GM12892 (cell line): ENCODE data around the gene RASGEF1C.
"Not testable (repeated sequence)": the region's sequence is repeated elsewhere in the genome, so short reads cannot be mapped to it uniquely, and the experiment has no call there.

ENCODE experiments used
- DNase-seq: peaks from one replicate; pipeline ENCODE4 v3.0.0; 2011; ENCODE audit not compliant: insufficient read length
- FAIRE-seq: peaks from 2 replicates; lab custom pipeline; 2011; peaks lifted over from hg19 to GRCh38; lab: Jason Lieb, UNC
- POLR2A ChIP-seq: IDR thresholded peaks from 2 replicates; pipeline ENCODE4 v1.6.1; 2011; ENCODE audit warnings: low read depth, low read length, control low read depth
- POLR2AphosphoS5 ChIP-seq: IDR thresholded peaks from 2 replicates; pipeline ENCODE4 v1.6.1; 2011; ENCODE audit warnings: low read depth, low read length, control low read depth
- TAF1 ChIP-seq: IDR thresholded peaks from 2 replicates; pipeline ENCODE4 v1.6.1; 2011; ENCODE audit warnings: low read depth, mild to moderate bottlenecking, control low read depth, low read length, borderline replicate concordance

The RASGEF1C gene

DNA sequence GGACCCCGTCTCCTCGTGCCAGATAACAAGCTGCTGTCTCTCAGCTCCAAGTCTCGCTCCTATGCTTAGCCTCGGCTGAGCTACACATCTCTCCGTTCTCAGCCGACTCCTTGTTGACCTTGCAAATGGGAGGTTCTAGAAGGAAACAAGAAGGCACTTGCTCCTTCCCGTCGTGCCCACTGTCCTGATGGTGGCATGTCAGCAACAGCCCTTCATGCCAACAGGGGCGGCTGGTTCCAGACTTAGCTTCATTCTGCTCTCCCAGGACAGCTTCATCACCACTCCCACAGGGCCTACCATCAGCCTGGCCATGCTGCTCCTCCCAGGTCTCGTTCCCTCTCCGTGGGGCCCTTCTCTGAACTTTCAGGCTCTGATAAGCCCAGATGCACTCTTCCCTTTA, 13.0 kb upstream of the RASGEF1C start:
- TF ChIP-seq TAF1 = no peak
- TF ChIP-seq POLR2A = no peak
- no peak for TF ChIP-seq POLR2AphosphoS5
- FAIRE-seq (no peak), DNase-seq (no peak)

DNA sequence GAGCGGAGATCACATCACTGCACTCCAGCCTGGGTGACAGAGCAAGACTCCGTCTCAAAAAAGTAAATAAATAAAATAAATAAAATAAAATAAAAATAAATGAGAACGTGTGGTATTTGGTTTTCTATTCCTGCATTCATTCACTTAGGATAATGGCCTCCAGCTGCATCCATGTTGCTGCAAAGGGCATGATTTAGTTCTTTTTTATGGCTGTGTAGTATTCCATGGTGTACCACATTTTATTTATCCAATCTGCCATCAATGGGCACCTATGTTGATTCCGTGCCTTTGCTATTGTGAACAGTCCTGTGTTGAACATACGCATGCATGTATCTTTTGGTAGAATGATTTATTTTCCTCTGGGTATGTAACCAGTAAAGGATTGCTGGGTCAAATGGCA, 8.8 kb upstream of the RASGEF1C start:
- FAIRE-seq (no peak), DNase-seq (no peak)
- no peak for TF ChIP-seq TAF1
- TF ChIP-seq POLR2AphosphoS5 = no peak
- no peak for TF ChIP-seq POLR2A

DNA sequence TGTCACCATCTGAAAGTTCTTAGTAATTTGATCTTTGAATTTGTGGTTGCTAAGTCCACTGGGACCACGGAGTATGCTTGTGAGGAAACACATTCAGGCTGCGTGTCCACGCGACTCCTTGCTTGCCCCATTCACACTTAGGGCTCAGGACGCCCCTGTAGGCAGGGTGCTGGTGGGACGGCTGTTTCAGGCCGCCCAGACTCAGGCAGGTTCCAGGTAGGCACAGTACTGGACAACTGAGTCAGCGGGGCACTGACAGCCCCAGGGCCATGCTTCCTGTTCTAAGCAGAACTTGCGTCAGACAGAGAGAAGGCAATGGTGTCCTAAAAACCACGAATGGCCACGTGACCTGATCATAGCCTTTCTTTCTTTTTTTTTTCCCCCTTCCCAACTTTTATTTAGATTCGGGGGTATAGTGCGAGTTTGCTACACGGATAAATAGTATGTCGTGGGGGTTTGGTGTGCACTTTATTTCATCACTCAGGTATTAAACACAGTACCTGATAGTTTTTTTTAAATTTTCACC, 7.7 kb upstream of the RASGEF1C start:
- FAIRE-seq (no peak), DNase-seq (no peak)
- TF ChIP-seq POLR2A = no peak
- TF ChIP-seq POLR2AphosphoS5 = no peak
- TF ChIP-seq TAF1 = no peak

DNA sequence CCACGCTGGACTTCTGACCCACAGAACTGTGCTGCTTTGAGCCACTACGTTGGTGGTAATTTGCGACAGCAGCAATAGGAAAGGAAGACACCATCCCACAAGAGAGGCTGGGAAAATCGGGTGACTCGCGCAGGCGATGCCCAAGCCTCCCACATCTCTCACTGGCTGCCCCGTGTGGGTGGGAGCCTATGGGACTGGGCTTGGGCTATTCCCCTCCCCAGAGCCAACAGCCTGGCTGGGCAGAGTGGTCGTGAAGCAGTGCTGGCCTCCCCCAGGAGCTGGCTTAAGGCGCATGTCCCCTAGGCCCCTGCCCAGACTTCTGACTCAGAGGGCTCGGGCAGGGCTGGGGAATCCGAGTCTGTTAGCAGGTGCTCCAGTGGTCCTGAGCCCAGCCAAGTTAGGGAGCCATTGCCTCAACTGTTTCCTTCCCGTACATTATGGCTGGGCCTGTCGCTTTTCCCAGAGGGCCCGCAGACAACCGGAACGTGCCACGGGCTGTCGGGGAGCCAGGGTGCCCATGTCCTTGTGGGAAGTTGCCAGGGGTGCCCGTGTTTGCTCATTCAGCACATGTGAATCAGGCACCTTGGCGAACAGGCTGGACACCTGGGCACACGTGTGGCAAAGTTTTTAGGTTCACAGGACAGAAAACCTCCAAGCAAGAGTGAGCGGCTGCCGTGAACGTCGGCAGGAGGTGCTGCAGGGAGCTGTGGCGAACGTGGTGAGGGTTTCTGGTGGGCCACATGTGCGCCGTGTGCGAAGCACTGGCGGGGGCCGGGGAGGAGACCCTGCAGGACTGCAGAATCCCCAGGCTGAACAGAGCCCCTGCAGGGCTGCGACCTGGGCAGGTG, 7.0 kb upstream of the RASGEF1C start:
- no peak for TF ChIP-seq POLR2A
- TF ChIP-seq TAF1 = no peak
- no peak for TF ChIP-seq POLR2AphosphoS5
- FAIRE-seq (no peak), DNase-seq (no peak)

DNA sequence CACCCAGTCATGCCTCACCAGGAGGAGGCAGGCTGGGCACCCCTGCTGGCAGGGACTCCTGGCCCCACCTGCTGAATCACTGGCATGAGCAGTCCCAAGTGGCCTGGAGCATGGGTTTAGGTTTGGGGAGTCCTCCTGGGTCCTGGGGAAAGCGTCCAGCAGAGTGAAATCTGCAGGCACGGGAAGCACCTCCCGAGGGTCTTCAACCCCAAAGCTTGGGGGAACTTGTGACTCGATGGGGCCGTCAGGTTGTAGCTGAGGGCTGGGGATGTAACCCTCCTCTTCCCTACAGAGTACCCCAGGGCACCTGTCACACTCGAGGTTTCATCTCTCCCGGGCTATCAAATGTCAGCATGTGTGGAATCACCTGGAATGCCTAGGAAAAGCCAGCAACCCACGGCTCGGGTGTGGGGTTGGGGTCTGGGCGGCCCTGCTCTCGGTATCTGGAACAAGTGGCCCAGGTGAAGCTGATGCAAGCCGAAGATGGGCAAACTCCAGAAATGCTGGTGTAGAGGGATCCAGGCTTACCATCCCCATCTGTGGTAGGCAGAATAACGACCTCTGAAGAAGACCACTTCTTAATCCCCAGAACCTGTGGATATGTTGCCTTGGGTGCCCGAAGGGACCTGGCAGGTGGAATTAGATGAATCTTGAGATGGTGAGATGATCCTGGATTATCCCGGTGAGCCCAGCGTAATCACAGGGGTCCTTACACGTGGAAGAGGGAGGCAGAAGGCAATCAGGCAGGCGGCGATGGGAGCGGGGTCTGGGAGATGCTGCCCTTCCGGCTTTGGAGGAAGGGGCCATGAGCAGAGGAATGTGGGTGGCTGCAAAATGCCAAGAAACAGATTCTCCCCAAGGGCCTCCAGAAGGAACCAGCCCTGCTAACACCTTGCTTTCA, 6.1 kb upstream of the RASGEF1C start:
- DNase-seq (no peak), FAIRE-seq (no peak)
- no peak for TF ChIP-seq TAF1
- no peak for TF ChIP-seq POLR2AphosphoS5
- no peak for TF ChIP-seq POLR2A

DNA sequence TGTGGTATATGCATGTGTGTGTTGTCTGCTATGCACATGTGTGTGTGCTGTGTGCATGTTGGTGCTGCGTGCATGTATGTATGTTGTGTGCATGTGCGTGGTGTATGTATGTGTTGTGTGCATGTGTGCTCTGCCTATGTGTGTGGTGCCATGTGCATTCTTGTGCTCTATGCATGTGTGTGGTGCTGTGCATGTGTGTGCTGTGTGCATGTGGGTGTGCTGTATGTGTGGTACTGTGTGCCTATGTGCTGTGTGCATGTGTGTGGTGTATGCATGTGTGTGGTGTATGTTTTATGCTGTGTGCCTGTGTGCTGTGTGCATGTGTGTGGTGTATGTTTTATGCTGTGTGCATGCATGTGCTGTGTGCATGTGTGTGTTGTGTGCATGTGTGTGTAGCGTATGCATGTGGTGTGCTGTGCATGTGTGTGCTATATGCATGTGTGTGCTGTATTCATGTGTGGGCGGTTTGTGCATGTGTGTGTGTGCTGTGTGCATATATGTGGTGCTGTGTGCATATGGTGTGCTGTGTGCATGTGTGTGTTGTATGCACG, 4.7 kb upstream of the RASGEF1C start:
- FAIRE-seq = no peak
- TF ChIP-seq TAF1 = no peak
- no peak for TF ChIP-seq POLR2AphosphoS5
- TF ChIP-seq POLR2A = no peak
- no peak for DNase-seq

DNA sequence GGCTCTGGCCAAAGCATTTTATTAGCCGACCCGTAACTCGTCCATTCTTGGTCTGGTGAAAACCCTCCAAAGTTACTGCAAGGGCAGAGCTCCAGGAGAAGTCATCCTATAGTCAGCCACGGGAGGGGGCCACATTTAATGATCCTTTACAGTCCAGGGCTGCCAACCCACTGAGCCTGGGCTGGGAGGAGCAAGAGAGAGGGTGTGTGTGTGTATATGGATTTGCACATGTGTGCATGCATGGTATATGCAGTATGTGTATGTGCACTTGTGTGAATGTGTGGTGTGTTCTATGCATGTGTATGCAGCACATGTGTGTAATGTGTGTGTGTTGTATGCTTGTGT, 4.2 kb upstream of the RASGEF1C start:
- DNase-seq (no peak), FAIRE-seq (no peak)
- TF ChIP-seq TAF1 = no peak
- no peak for TF ChIP-seq POLR2A
- no peak for TF ChIP-seq POLR2AphosphoS5

DNA sequence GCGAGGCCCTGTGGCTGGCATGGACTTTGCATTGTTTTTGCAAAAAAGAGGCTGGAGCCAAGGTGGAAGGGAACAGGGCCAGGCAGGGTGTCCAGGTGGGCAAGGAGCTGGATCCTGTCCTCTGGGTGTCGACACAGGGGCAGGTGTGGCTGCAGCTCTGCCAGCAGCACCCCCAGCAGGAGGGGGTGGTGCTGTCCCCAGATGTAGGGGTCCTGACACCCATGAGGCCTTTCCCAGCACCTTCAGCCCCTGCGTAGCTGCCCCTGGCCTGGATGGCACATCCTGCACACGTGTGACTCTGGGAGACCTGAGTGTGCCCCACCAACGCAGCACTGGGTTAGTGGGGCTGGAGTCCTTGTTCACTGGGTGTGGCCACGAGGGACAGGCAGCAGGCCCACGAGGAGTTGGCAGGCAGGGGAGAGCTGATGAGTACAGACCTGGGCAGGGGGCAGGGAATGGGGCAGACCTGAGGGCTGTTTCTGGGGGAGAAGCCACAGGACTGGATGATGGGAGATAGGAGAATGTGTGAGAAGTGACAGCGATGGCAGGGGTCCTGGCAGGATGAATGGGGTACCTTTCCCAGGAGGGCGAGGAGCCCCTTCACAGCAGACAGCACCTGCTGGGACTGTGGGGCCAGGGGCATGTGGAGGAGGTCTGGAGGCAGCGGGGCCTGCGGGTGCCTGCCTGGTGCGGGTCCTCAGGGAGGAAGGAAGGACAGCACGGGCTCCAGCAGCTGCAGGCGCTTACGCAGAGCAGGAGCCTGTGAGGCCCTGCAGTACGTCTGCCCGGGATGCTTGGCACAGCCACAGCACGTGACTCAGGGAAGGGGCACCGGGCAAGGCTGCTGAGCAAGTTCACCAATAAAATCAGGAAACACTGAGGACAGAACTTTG, 3.6 kb upstream of the RASGEF1C start:
- TF ChIP-seq POLR2AphosphoS5 (no peak), POLR2A (no peak), TAF1 (no peak)
- no peak for FAIRE-seq

DNA sequence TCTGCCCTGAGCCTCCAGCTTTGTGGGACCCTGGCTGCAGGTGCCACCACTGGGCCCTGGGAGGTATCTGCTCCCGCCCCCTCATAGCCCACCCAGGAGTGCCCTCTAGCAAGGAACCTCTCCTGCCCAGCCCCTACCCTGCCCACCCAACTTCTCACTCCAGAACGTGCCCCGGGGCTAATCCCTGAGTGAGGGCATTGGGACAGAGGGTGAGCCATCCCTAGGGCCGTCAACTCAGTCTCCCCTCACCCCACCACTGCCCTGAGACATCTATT, 2.7 kb upstream of the RASGEF1C start:
- FAIRE-seq (no peak), DNase-seq (no peak)
- TF ChIP-seq POLR2AphosphoS5 = no peak
- TF ChIP-seq TAF1 = no peak
- no peak for TF ChIP-seq POLR2A

More for the DNA sequence above, 3.6 kb upstream of the RASGEF1C start:
- no peak for DNase-seq

DNA sequence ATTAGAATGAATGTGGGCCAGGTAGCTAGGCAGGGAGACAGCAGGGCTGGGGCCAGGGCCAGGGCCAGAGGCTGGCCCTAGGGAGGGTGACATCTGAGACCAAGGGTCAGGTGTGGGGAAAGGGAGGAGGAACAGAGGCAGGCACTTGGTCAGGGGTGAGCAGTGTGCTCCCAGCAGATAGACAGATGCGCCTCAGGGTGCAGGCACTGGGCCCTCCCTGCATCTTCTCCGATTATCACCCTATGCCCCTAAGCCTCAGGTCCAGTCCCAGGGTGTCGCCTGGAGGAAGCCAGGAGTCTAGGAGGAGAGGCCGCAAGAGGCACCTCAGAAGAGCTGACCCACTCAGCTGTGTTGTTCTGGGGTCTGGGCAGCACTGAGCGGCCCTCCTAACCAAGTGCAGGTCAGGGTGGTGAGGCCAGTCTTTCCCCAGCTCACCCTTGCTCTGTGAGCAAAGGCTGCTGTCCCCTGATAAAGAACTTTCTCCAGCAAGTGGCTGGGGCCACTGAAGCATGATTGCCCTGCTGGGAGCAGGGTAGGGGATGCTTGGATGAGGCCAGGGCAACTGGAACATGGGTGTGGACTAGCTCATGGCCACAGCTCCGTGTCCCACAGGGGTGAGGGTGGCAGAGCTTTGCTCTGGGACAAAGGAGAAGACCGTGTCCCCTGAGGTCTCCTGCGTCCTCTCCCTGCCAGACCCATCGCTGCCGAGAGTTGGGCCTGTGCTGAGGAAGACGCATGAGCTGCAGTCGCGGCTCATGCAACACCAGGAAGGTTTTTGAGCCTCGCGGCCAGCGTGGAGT, 2.1 kb upstream of the RASGEF1C start:
- FAIRE-seq (no peak), DNase-seq (no peak)

DNA sequence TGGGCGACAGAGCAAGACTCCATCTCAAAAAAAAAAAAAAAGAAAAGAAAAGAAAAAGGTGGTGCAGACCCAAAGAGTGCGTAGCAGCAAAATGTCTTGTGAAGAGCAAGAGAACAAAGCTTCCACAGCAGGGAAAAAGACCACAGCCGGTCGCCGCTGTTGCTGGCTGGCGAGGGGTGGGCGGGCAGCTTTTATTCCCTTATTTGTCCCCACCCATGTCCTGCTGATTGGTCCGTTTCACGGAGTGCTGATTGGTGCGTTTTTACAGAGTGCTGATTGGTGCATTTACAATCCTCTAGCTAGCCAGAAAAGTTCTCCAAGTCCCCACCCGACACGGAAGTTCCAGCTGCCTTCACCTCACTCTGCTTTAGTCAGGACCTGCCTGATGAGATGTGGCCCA, 1.1 kb upstream of the RASGEF1C start:
- not testable (repeated sequence) for DNase-seq, FAIRE-seq

More for the DNA sequence above, 2.1 kb upstream of the RASGEF1C start:
- TF ChIP-seq POLR2A (no peak), TAF1 (no peak), POLR2AphosphoS5 (no peak)
